Endothelial cell of umbilical vein (primary cell): ENCODE measurements around the gene TMEM126A. TPM values are rescaled to one million over a fixed set of nuclear protein-coding genes. Genes with fewer than 3 reads are reported as not detected.

ENCODE experiments used
- BruUV-seq: library from RNA; stranded (reverse); fragments of 400-500 nt; replicated peaks from 2 replicates; lab custom pipeline; 2021; lab: Mats Ljungman, UMichigan
- CTCF ChIA-PET: fragments of 300-600, 350-600 bp; sonication (Branson Sonifier 250); formaldehyde crosslinking; loops from one replicate; lab custom pipeline; 2021; ENCODE audit warnings: antibody characterized with exemption, inconsistent platforms; lab: Charles Lee
- POLR2A ChIA-PET: fragments of 300-600, 350-600 bp; sonication (Branson Sonifier 250); formaldehyde crosslinking; loops from one replicate; lab custom pipeline; 2021; ENCODE audit warnings: antibody characterized with exemption, inconsistent platforms; lab: Charles Lee
- DNase-seq: peaks from one replicate; pipeline ENCODE4 v3.0.0-alpha.2; 2011; ENCODE audit warnings: low read depth, low spot score
- FAIRE-seq: peaks from 2 replicates; lab custom pipeline; 2011; peaks lifted over from hg19 to GRCh38; lab: Jason Lieb, UNC
- H2AFZ ChIP-seq: 2 replicates; pipeline ENCODE4 v1.6.0; 2012; ENCODE audit warnings: low read depth, low read length, control low read depth, inconsistent platforms
- H3K27ac ChIP-seq: 2 replicates; pipeline ENCODE4 v1.5.1; 2011; ENCODE audit warnings: low read depth, mild to moderate bottlenecking, control low read depth, low read length, moderate library complexity; ENCODE audit not compliant: insufficient read depth
- H3K27me3 ChIP-seq, 2 experiments: 2 replicates each; pipeline versions ENCODE4 v1.6.0 to v1.6.1; 2011; ENCODE audit warnings: low read length in 2 of 2, mixed read lengths in 1 of 2; ENCODE audit not compliant: control insufficient read depth in 2 of 2, insufficient read depth in 2 of 2
- H3K36me3 ChIP-seq, 2 experiments: 2 replicates in 1 of 2; 3 replicates in 1 of 2; pipeline ENCODE4 v1.5.1; 2011; ENCODE audit warnings: low read length in 2 of 2, mild to moderate bottlenecking in 1 of 2, moderate library complexity in 1 of 2; ENCODE audit not compliant: control insufficient read depth in 2 of 2, insufficient read depth in 2 of 2; ENCODE audit errors: extremely low read depth in 1 of 2
- H3K4me1 ChIP-seq: 3 replicates; pipeline ENCODE4 v1.5.1; 2011; ENCODE audit warnings: mild to moderate bottlenecking, low read length; ENCODE audit not compliant: control insufficient read depth, insufficient read depth; ENCODE audit errors: extremely low read depth
- H3K4me2 ChIP-seq: 2 replicates; pipeline ENCODE4 v1.6.1; 2011; ENCODE audit warnings: low read length, control low read depth, mixed read lengths; ENCODE audit not compliant: insufficient read depth
- H3K4me3 ChIP-seq, 3 experiments: fragments of 200-600 bp in 1 of 3; sonication (generic), shearing (Covaris generic) in 1 of 3; replicated peaks in 1 of 3; 2 replicates each; pipeline ENCODE4 v1.5.1; 2011 to 2016; ENCODE audit warnings: control low read depth in 3 of 3, low read length in 3 of 3, mild to moderate bottlenecking in 2 of 3, inconsistent platforms in 1 of 3, low read depth in 1 of 3, moderate library complexity in 1 of 3; ENCODE audit not compliant: insufficient read depth in 1 of 3
- H3K79me2 ChIP-seq: 2 replicates; pipeline ENCODE4 v1.6.0; 2012; ENCODE audit warnings: low read length, inconsistent platforms; ENCODE audit not compliant: control insufficient read depth, insufficient read depth
- H3K9ac ChIP-seq: replicated peaks from 2 replicates; pipeline ENCODE3; 2011; ENCODE audit warnings: low read length, control low read depth; ENCODE audit not compliant: insufficient read depth; ENCODE audit errors: extremely low read depth
- H3K9me1 ChIP-seq: replicated peaks from 3 replicates; pipeline ENCODE4 v1.6.0; 2011; ENCODE audit warnings: mild to moderate bottlenecking, low read length; ENCODE audit not compliant: control insufficient read depth, insufficient read depth; ENCODE audit errors: extremely low read depth
- H3K9me3 ChIP-seq: replicated peaks from 2 replicates; pipeline ENCODE4 v1.5.1; 2012; ENCODE audit warnings: low read length, inconsistent platforms; ENCODE audit not compliant: control insufficient read depth, insufficient read depth
- H4K20me1 ChIP-seq: replicated peaks from 2 replicates; pipeline ENCODE3; 2011; ENCODE audit warnings: mild to moderate bottlenecking, low read length; ENCODE audit not compliant: control insufficient read depth, insufficient read depth; ENCODE audit errors: extremely low read depth
- EZH2 ChIP-seq: IDR thresholded peaks from 2 replicates; pipeline ENCODE4 v1.6.1; 2012; ENCODE audit warnings: borderline replicate concordance, low read depth, mild to moderate bottlenecking, moderate library complexity, low read length, inconsistent platforms; ENCODE audit not compliant: severe bottlenecking
- FOS ChIP-seq: IDR thresholded peaks from 2 replicates; pipeline ENCODE4 v1.6.1; 2011; ENCODE audit warnings: mild to moderate bottlenecking, low read length, moderate library complexity, borderline replicate concordance; ENCODE audit not compliant: insufficient read depth
- GATA2 ChIP-seq: IDR thresholded peaks from 2 replicates; pipeline ENCODE4 v1.7.0; 2011; ENCODE audit warnings: low read depth, mild to moderate bottlenecking, moderate library complexity, mixed read lengths, low read length; ENCODE audit not compliant: insufficient read length, insufficient read depth
- JUN ChIP-seq: IDR thresholded peaks from 2 replicates; pipeline ENCODE4 v1.6.1; 2011; ENCODE audit warnings: borderline replicate concordance, low read depth; ENCODE audit not compliant: insufficient read length, insufficient read depth
- MYC ChIP-seq: IDR thresholded peaks from one replicate; pipeline ENCODE4 v1.6.1; 2011; ENCODE audit warnings: mild to moderate bottlenecking, low read depth, low read length
- POLR2A ChIP-seq: IDR thresholded peaks from 2 replicates; pipeline ENCODE4 v1.6.1; 2012; ENCODE audit warnings: low read depth, mild to moderate bottlenecking, control low read depth, low read length
- POLR2AphosphoS5 ChIP-seq: IDR thresholded peaks from 2 replicates; pipeline ENCODE4 v1.6.1; 2012; ENCODE audit warnings: low read depth, mild to moderate bottlenecking, control low read depth, low read length, moderate library complexity; ENCODE audit not compliant: insufficient read depth
- dilution Hi-C: fragments of 300-500 bp; cut with MboI; formaldehyde crosslinking; loops from one replicate; pipeline ENCODE4 v1.15.0; 2019; ENCODE audit warnings: low sequenced_read_pairs; ENCODE audit not compliant: extremely low pct_ligation_motif_present
- intact Hi-C: fragments of 100-400 bp; cut with micrococcal nuclease; formaldehyde crosslinking; loops from one replicate; pipeline ENCODE4 v1.10.0; 2022
- polyA plus RNA-seq, 4 experiments: library from polyadenylated mRNA; depleted of rRNA in 3 of 4; stranded (reverse) in 3 of 4; unstranded in 1 of 4; fragments of >200 nt; gene quantifications; 2 replicates each; pipeline versions ENCODE4 v1.2.1 to v1.2.3, GENCODE V29; 2011 to 2012; ENCODE audit warnings: missing spikeins in 1 of 4
- total RNA-seq: library from RNA; stranded (reverse); gene quantifications from 2 replicates; pipeline ENCODE4 v1.2.3, GENCODE V29; 2021
- TF ChIP-seq, protein P1 (sequence below), 2 donors: IDR thresholded peaks; 1 replicate in 1 of 2; 2 replicates in 1 of 2; pipeline ENCODE4 v1.5.1; 2011; ENCODE audit warnings: low read length in 2 of 2, mild to moderate bottlenecking in 2 of 2, moderate library complexity in 2 of 2, control low read depth in 1 of 2, inconsistent platforms in 1 of 2, low read depth in 1 of 2; ENCODE audit not compliant: insufficient read depth in 1 of 2; ENCODE audit errors: extremely low read depth in 1 of 2
- TF ChIP-seq, protein P2 (sequence below): IDR thresholded peaks from 2 replicates; pipeline ENCODE4 v1.6.1; 2011; ENCODE audit not compliant: insufficient read depth, insufficient read length

TMEM126A gene
- total and polyA plus RNA-seq, 2 donors (not counting 3 experiments of a cell fraction or from before 2014, with no cell fraction given) = 35.3 to 45.8 TPM

DNA sequence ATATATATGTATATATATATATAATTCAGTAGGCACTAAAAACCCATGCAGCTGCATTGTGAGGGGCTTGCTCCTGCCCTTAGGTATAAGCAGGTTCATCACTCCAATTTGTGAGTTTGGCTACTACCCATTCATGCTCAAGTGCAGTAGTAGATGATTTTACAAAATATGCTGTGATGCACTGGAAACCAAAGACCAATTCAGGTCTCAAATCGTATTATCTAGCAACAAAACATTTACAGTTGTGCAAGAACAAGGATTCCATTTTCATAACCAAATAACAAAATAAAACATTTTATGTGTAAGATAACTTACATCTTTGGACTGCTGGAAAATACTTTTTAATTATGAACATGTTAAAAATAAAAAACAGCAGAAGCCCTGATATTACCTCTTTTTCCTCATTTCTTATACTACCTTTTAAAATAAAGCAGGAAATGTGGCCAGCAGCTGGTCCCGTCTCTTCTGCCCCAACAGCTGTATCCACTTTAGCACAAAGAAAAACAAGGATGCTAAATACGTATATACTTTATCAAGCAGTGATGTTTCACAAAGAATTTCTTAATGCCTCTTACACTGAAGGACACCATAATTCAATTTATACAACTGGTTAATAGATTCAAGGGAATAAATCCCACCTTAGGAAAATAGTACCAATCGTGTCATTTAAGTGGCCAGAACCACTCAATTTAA, 14.4 kb downstream of the TMEM126A start:
- H3K9me1 ChIP-seq = no peaks in the 10 kb centered on the region
- H3K27me3 ChIP-seq = no peaks in the 10 kb centered on the region
- no peak overlapping the region for H2AFZ ChIP-seq
- no peak for TF ChIP-seq FOS
- TF ChIP-seq POLR2A = no peak
- dilution Hi-C loops (no loop called here), intact Hi-C loops (loop anchor here (10.0 kb wide), 1 partner anchor 633 kb away; no protein-coding TSS in a partner anchor)
- H3K9ac ChIP-seq = peak overlapping the region; percentile 94
- H3K36me3 ChIP-seq = peaks cover 0 to 17% of the 10 kb centered on the region in 2 experiments
- H3K79me2 ChIP-seq = peaks cover 73% of the 10 kb centered on the region
- no TSS peak for BruUV-seq
- peak overlapping the region; percentile 21 to 92 (median 40) for H3K4me3 ChIP-seq
- H3K9me3 ChIP-seq = no peaks in the 10 kb centered on the region
- POLR2A ChIA-PET = interaction anchor here (0.6 to 1.0 kb wide), 2 partner anchors 13 to 14 kb away, joined by 4 to 5 read pairs; partner anchors contain the start of gene TMEM126A
- CTCF ChIA-PET = interaction anchor here (1.1 kb wide), 2 partner anchors 14 to 34 kb away, joined by 3 to 4 read pairs; partner anchors contain the start of genes TMEM126A and TMEM126B
- FAIRE-seq (no peak), DNase-seq (peak; percentile 2)
- H4K20me1 ChIP-seq = peaks cover 16% of the 10 kb centered on the region
- no peak overlapping the region for H3K27ac ChIP-seq
- peaks cover 37% of the 10 kb centered on the region for H3K4me1 ChIP-seq
- peak overlapping the region; percentile 98 for H3K4me2 ChIP-seq

DNA sequence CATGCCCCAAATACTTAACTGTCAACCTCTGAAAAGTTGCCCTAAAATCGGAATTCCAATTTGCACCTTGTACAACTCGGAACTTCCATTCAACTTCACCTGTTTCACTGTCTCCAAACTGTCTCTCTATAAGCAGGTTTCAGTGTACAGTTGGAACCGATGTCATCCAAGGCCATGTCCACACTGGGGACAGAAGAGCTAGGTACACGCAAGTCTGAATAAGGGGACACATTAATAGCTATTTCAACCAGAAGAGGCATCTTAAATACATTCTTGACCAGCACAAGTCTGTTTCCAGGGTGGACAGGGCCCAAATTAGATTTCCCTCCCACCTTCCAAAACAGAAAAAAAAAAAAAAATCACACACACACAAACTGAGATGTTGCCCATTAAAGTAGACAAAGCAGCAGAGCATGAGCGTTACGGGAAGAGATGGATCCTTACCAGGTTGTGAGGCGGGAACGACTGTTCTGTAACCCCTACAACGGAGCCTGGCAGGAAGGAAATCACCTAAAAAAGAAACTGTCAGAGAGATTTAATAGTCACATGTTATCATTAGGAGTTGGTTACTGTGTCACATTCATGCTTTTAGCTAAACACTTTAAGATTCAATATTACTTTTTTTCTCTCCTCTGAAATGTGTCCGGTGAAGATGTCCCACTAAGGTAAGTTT, 15.4 kb downstream of the TMEM126A start:
- Histone ChIP-seq H3K27me3 (no peaks in the 10 kb centered on the region), H2AFZ (no peak overlapping the region), H3K9ac (peak overlapping the region; percentile 94), H3K36me3 (peaks cover 0 to 17% of the 10 kb centered on the region in 2 experiments), H3K9me3 (no peaks in the 10 kb centered on the region), H3K27ac (peak overlapping the region; percentile 91), H4K20me1 (peaks cover 16% of the 10 kb centered on the region), H3K4me1 (peaks cover 35% of the 10 kb centered on the region), H3K4me3 (peak overlapping the region; percentile 40 to 92 (median 66)), H3K79me2 (peaks cover 63% of the 10 kb centered on the region), H3K9me1 (no peaks in the 10 kb centered on the region), H3K4me2 (peak overlapping the region; percentile 98)
- ChIA-PET CTCF (interaction anchor here (1.1 to 1.3 kb wide), 3 partner anchors 10 to 35 kb away, joined by 3 to 5 read pairs (median 5); partner anchors contain the start of genes TMEM126A and TMEM126B), POLR2A (no interaction called here)
- FAIRE-seq (no peak), DNase-seq (peak; percentile 22)
- dilution Hi-C loops = no loop called here
- BruUV-seq = TSS peak; percentile 29
- no peak for TF ChIP-seq GATA2
- TF ChIP-seq, protein P1, sequence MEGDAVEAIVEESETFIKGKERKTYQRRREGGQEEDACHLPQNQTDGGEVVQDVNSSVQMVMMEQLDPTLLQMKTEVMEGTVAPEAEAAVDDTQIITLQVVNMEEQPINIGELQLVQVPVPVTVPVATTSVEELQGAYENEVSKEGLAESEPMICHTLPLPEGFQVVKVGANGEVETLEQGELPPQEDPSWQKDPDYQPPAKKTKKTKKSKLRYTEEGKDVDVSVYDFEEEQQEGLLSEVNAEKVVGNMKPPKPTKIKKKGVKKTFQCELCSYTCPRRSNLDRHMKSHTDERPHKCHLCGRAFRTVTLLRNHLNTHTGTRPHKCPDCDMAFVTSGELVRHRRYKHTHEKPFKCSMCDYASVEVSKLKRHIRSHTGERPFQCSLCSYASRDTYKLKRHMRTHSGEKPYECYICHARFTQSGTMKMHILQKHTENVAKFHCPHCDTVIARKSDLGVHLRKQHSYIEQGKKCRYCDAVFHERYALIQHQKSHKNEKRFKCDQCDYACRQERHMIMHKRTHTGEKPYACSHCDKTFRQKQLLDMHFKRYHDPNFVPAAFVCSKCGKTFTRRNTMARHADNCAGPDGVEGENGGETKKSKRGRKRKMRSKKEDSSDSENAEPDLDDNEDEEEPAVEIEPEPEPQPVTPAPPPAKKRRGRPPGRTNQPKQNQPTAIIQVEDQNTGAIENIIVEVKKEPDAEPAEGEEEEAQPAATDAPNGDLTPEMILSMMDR (IDR thresholded peaks at IDR 0.05; ENCODE audit: extremely low read depth in 1 of 2, insufficient read depth in 1 of 2, low read depth in 1 of 2, low read length in 2 of 2) = no peak
- TF ChIP-seq FOS = no peak
- TF ChIP-seq MYC = no peak
- no peak for TF ChIP-seq POLR2A
- no peak for TF ChIP-seq JUN
- no peak for TF ChIP-seq EZH2
- TF ChIP-seq POLR2AphosphoS5 = no peak
- TF ChIP-seq, protein P2, sequence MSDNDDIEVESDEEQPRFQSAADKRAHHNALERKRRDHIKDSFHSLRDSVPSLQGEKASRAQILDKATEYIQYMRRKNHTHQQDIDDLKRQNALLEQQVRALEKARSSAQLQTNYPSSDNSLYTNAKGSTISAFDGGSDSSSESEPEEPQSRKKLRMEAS = no peak
- intact Hi-C loops = loop anchor here (1.0 to 10.0 kb wide), 2 partner anchors 68 to 632 kb away; no protein-coding TSS in a partner anchor
